ENCODE measurements around the gene PDE4D.

Gene PDE4D

GRCh38 chr5:59049095-59049494 lies 844.4 kb downstream of the PDE4D start:
- no peak for TF ChIP-seq CTCF (IDR thresholded peaks at IDR 0.05; ENCODE audit: extremely low read depth, missing control alignments)
- no peak for DNase-seq (ENCODE audit: low spot score)

GRCh38 chr5:59042201-59043055 lies 851.1 kb downstream of the PDE4D start:
- no peak for DNase-seq (ENCODE audit: low spot score)
- no peak for TF ChIP-seq CTCF (IDR thresholded peaks at IDR 0.05; ENCODE audit: extremely low read depth, missing control alignments)

GRCh38 chr5:59041355-59041754 lies 852.2 kb downstream of the PDE4D start:
- no peak for DNase-seq (ENCODE audit: low spot score)
- no peak for TF ChIP-seq CTCF (IDR thresholded peaks at IDR 0.05; ENCODE audit: extremely low read depth, missing control alignments)

GRCh38 chr5:59040804-59041201 lies 852.7 kb downstream of the PDE4D start:
- no peak for TF ChIP-seq CTCF (IDR thresholded peaks at IDR 0.05; ENCODE audit: extremely low read depth, missing control alignments)
- DNase-seq (ENCODE audit: low spot score) = no peak

- no peak for TF ChIP-seq CTCF (IDR thresholded peaks at IDR 0.05; ENCODE audit: extremely low read depth, missing control alignments)
- DNase-seq (ENCODE audit: low spot score) = no peak
Observed at GRCh38 chr5:59040024-59040803, 853.3 kb downstream of the PDE4D start.

- TF ChIP-seq CTCF (IDR thresholded peaks at IDR 0.05; ENCODE audit: extremely low read depth, missing control alignments) = no peak
- peak; percentile 73 for DNase-seq (ENCODE audit: low spot score)
Observed at GRCh38 chr5:59039296-59040023, 854.1 kb downstream of the PDE4D start.

All from GM20000 (cell line).